Epithelial cell of esophagus (primary cell): ENCODE data around the gene DPM3.

Experiments used
- DNase-seq: peaks from one replicate; pipeline ENCODE4 v3.0.0; 2010; ENCODE audit warnings: low read depth
- H3K4me3 ChIP-seq: 2 replicates; pipeline ENCODE4 v1.5.1; 2011; ENCODE audit warnings: mild to moderate bottlenecking, low read length, control low read depth
- CTCF ChIP-seq: IDR thresholded peaks from 2 replicates; pipeline ENCODE4 v1.5.1; 2011; ENCODE audit warnings: low read depth, mild to moderate bottlenecking, low read length, control low read depth, inconsistent platforms; ENCODE audit not compliant: insufficient read depth; ENCODE audit errors: missing control alignments

Gene DPM3

GRCh38 chr1:155174324-155175280 lies 34.3 kb upstream of the DPM3 start:
- DNase-seq: no peak
- TF ChIP-seq CTCF: no peak
- peak overlapping the region; percentile 97 for H3K4me3 ChIP-seq

GRCh38 chr1:155173478-155174323 lies 33.4 kb upstream of the DPM3 start, which contains the start of gene TRIM46:
TSS of gene TRIM46 (plus strand) at chr1:155173849. CDS start at chr1:155173967, 118 bp downstream.
- TF ChIP-seq CTCF: no peak
- peak within 1 kb of the TSS; percentile 97 for H3K4me3 ChIP-seq
- DNase-seq: peak; percentile 40

- peak; percentile 95 for DNase-seq
- TF ChIP-seq CTCF: peak; percentile 93
- peak within 1 kb of the TSS; percentile 97 for H3K4me3 ChIP-seq
These were observed 32.6 kb upstream of the DPM3 start, which contains the start of gene KRTCAP2 for GRCh38 chr1:155172732-155173477. TSS of gene KRTCAP2 (minus strand) at chr1:155173304. CDS start at chr1:155173224, 80 bp downstream.

GRCh38 chr1:155171836-155172731 lies 31.8 kb upstream of the DPM3 start:
- DNase-seq: no peak
- no peak for TF ChIP-seq CTCF
- H3K4me3 ChIP-seq: peak overlapping the region; percentile 97

- no peak for DNase-seq
- TF ChIP-seq CTCF: no peak
These were observed 30.5 kb upstream of the DPM3 start for GRCh38 chr1:155170806-155171205.

More at GRCh38 chr1:155170806-155171205, 30.5 kb upstream of the DPM3 start:
- no peak overlapping the region for H3K4me3 ChIP-seq
